Measurements from ENCODE around the gene NECTIN2. TPM values are rescaled to one million over a fixed set of nuclear protein-coding genes. Genes with fewer than 3 reads are reported as not detected.

The NECTIN2 gene
- total RNA-seq, 1 experiment from 2014 or later = 176 TPM

DNA sequence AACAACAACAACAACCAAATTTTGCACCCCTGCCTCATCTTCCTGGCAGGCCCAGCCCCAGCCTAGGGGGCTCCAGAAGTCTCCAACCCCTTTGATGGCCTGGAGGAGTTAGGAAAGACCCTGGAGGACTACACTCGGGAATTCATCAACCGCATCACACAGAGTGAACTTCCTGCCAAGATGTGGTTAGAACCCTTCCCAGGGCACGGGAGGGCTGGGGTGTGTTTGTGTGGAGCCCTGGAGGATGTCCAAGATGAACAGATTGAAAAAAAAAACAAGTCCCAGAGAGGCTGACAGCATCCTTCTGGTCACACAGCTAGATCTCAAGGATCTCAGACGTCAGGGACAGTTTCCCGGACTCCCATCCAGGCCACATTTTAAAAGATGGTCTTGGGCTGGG, 81.6 kb downstream of the NECTIN2 start:
- Histone ChIP-seq H2AFZ (ENCODE audit: low read length) (no peak overlapping the region), H2BK120ac (ENCODE audit: low read depth, low read length, poor library complexity, severe bottlenecking) (no peak overlapping the region)
- H3K27me3 Mint-ChIP-seq (ENCODE audit: low read depth) = peaks cover 38% of the 10 kb centered on the region

More for the DNA sequence above, 81.6 kb downstream of the NECTIN2 start:
- Histone ChIP-seq H3K79me2 (ENCODE audit: insufficient read depth, low read length) (no peaks in the 10 kb centered on the region), H2BK5ac (ENCODE audit: insufficient read length, low read length) (no peak overlapping the region), H3K4me2 (ENCODE audit: insufficient read depth, insufficient read length, low read length) (no peak overlapping the region), H3K9ac (ENCODE audit: extremely low read depth, insufficient read length, low read length) (no peak overlapping the region), H4K8ac (replicated peaks; ENCODE audit: insufficient read length, low read depth, low read length) (no peak overlapping the region), H3K4ac (ENCODE audit: low read depth, low read length) (no peak overlapping the region), H3K9me3 (ENCODE audit: control insufficient read depth, low read depth, low read length) (no peaks in the 10 kb centered on the region), H2BK12ac (ENCODE audit: insufficient read length, low read depth, low read length) (no peak overlapping the region), H4K91ac (ENCODE audit: insufficient read length, low read depth, low read length) (no peak overlapping the region), H3K18ac (ENCODE audit: insufficient read length, low read depth, low read length) (no peak overlapping the region), H3K14ac (ENCODE audit: insufficient read depth, low read length) (no peak overlapping the region), H3K27me3 (ENCODE audit: insufficient read depth, low read length) (no peaks in the 10 kb centered on the region), H3K56ac (ENCODE audit: insufficient read length, low read depth, low read length) (no peak overlapping the region), H3T11ph (ENCODE audit: low read length) (no peak overlapping the region), H3K23me2 (ENCODE audit: insufficient read length, low read depth, low read length, poor library complexity, severe bottlenecking) (no peaks in the 10 kb centered on the region), H4K5ac (ENCODE audit: insufficient read length, low read depth, low read length) (no peak overlapping the region), H2BK15ac (ENCODE audit: low read depth, low read length) (no peak overlapping the region), H3K79me1 (ENCODE audit: insufficient read depth, low read depth, low read length, poor library complexity, severe bottlenecking) (no peaks in the 10 kb centered on the region), H3K27ac (ENCODE audit: insufficient read length, low read depth, low read length) (no peak overlapping the region), H3K4me1 (ENCODE audit: insufficient read depth, low read length) (no peaks in the 10 kb centered on the region; the same call in 1 of the 2 replicates), H3K23ac (ENCODE audit: insufficient read length, low read depth, low read length) (no peak overlapping the region), H2AK5ac (ENCODE audit: insufficient read length, low read length) (no peak overlapping the region), H2BK20ac (ENCODE audit: low read depth, low read length, poor library complexity, severe bottlenecking) (no peak overlapping the region), H4K20me1 (ENCODE audit: control insufficient read depth, insufficient read depth, insufficient read length) (no peaks in the 10 kb centered on the region)
- peaks cover 0 to 2% (median 0%) of the 10 kb centered on the region in 3 experiments; a peak in 2 of 7 replicates for H3K36me3 Mint-ChIP-seq (ENCODE audit: insufficient read depth in 1 of 3, low read depth in 3 of 3)
- peaks cover 14 to 19% of the 10 kb centered on the region in 2 experiments for H3K4me1 Mint-ChIP-seq
- TF ChIP-seq, protein P1, sequence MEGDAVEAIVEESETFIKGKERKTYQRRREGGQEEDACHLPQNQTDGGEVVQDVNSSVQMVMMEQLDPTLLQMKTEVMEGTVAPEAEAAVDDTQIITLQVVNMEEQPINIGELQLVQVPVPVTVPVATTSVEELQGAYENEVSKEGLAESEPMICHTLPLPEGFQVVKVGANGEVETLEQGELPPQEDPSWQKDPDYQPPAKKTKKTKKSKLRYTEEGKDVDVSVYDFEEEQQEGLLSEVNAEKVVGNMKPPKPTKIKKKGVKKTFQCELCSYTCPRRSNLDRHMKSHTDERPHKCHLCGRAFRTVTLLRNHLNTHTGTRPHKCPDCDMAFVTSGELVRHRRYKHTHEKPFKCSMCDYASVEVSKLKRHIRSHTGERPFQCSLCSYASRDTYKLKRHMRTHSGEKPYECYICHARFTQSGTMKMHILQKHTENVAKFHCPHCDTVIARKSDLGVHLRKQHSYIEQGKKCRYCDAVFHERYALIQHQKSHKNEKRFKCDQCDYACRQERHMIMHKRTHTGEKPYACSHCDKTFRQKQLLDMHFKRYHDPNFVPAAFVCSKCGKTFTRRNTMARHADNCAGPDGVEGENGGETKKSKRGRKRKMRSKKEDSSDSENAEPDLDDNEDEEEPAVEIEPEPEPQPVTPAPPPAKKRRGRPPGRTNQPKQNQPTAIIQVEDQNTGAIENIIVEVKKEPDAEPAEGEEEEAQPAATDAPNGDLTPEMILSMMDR (conservative IDR thresholded peaks at IDR 0.05) = no peak
- no peak for DNase-seq
- no CpG with 5 or more reads among the region's 5 CpGs for WGBS (ENCODE audit: extremely low coverage, insufficient read length, low lambda C conversion rate)
- no peak overlapping the region for H3K4me3 Mint-ChIP-seq
- peaks cover 0 to 3% of the 10 kb centered on the region in 2 experiments; a peak in 1 of 5 replicates for H3K9me3 Mint-ChIP-seq
- no peak overlapping the region for H3K27ac Mint-ChIP-seq

All from H9 (cell line).